ENCODE measurements around the gene GATC. TPM values are rescaled to one million over a fixed set of nuclear protein-coding genes. Genes with fewer than 3 reads are reported as not detected.

The GATC gene
- total RNA-seq, 1 experiment from 2014 or later = 17.7 TPM

DNA sequence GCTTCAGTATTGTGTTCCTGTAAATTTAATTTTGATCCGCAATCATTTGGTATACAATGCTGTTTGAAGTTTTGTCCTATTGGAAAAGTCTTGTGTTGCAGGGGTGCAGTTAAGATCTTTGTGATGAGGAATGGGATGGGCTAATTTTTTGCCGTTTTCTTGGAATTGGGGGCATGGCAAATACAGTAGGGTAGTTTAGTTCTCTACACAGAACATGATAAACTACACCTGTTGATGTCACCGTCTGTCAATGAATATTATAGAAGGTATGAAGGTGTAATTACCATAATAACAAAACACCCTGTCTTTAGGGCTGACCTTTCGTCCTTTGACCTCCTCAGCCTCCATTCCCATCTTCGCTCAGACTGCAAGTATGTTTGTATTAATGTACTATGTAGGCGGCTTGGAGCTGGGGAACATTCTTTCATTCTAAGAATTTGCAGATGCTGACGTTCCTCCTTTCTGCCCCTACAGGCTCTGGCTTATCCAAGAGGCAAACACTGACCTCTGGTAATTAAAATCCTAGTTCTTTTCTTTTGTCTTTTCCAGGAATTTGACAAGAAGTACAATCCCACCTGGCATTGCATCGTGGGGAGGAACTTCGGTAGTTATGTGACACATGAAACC, 51.4 kb downstream of the GATC start:
- no peak for DNase-seq (ENCODE audit: low read depth)

DNA sequence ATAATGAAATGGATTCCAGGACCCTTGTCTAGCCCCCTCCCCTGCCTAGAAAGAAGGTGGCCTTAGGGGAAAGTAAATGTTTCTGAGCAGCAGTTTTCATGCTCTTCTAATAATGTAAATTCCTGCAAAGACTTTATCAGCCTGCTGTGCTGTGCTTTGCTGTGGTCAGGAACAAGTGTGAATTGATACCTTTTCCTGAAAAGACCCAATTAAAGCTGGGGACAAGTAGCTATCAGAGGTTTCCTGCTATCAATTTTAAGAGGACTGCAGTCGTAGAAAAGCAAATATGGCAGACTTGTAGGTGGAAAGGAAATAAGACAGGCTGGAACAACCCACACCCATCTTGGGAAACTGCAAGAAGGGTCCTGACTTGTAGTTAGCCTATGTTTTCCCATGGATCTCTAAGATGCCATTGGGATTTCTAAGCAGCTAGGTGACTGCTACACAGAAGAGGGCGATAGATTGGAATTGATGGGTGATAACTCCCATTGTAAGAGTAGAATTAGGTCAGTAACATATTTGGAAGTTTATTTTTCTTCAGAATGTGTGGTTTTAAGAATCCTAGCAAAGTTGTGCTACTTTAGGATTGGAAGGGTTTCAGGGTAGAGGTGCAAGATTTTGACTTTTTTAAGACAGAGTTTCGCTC, 52.7 kb downstream of the GATC start:
- no peak for DNase-seq (ENCODE audit: low read depth)

DNA sequence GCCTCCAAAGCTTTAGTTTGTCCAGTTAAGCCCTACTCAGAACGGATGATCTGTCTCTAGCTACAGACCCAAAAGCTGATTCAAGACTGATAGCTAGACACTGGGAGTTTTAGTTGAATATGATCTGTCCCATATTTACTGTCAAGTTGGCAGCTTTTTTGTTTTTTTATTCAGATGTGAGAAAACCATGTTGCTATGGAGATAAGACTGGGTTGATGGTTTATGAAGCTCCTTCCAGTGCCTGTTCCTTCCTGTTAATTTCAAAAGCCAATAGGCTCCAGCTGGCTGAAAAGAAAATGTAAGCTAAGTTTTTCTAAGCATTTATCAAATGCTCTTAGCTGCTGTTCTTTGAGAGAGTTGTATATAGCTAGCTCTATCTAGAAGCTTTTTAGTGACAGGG, 54.3 kb downstream of the GATC start:
- no peak for DNase-seq (ENCODE audit: low read depth)

DNA sequence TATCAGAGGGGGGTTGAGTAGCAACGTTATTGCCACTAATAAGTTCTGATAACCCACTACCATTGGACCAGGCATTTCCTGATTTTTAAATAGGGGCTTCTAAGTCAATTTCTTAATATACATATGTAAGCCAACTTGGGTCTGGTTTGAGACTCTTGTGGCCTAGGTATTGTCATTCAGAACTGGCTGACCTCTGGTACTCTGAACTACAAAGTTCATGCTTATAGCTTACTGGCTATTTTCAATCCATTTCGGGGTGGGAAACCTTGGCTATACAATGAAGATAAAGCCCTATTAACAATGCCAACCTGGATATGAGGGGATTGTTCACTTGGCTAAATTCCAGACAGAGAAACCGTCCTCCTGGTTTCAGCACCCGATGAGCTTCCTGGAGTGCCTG, 58.3 kb downstream of the GATC start:
- no peak for DNase-seq (ENCODE audit: low read depth)

DNA sequence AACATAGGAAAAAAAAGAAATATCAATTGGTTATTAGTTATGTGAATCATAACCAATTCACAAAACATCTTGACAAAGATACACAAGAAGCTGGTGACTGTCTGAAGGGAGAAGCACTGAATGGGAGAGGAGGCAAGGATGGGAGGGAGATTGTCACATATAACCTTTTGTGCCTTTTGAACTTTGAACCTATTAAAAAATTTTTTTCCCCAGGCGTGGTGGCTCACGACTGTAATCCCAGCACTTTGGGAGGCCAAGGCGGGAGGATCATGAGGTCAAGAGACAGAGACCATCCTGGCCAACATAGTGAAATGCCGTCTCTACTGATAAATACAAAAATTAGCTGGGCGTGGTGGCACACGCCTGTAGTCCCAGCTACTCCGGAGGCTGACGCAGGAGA, 62.3 kb downstream of the GATC start:
- DNase-seq (ENCODE audit: low read depth) = no peak

Other genes with a start within 250 kb of the GATC start
- 3,658 and 4,112 TPM in 2 replicates for gene RPLP0, start 245.3 kb upstream of the GATC start, total RNA-seq (2014; rRNA removed; shearing (Covaris generic))
- 51.0 and 57.9 TPM in 2 replicates for gene PXN, start 180.7 kb upstream of the GATC start, total RNA-seq (2014; rRNA removed; shearing (Covaris generic))
- under 0.01 TPM in 2 replicates for gene RNU4-2, start 154.5 kb upstream of the GATC start, total RNA-seq (2014; rRNA removed; shearing (Covaris generic))
- gene RNU4-1, start 153.2 kb upstream of the GATC start, total RNA-seq (2014; rRNA removed; shearing (Covaris generic)) = under 0.01 TPM in 2 replicates
- 1.9 and 2.2 TPM in 2 replicates for gene SIRT4, start 144.1 kb upstream of the GATC start, total RNA-seq (2014; rRNA removed; shearing (Covaris generic))
- gene PLA2G1B, start 118.7 kb upstream of the GATC start, total RNA-seq (2014; rRNA removed; shearing (Covaris generic)) = 1.1 TPM in 1 of 2 replicates, not detected in the other
- gene MSI1, start 77.3 kb upstream of the GATC start, total RNA-seq (2014; rRNA removed; shearing (Covaris generic)) = not detected in 2 replicates
- 430 and 475 TPM in 2 replicates for gene COX6A1, start 8.3 kb upstream of the GATC start, total RNA-seq (2014; rRNA removed; shearing (Covaris generic))
- 26.9 and 33.5 TPM in 2 replicates for gene TRIAP1, start 60 bp upstream of the GATC start, total RNA-seq (2014; rRNA removed; shearing (Covaris generic))
- 172 and 194 TPM in 2 replicates for gene SRSF9, start 23.3 kb downstream of the GATC start, total RNA-seq (2014; rRNA removed; shearing (Covaris generic))
- gene DYNLL1, start 49.7 kb downstream of the GATC start, total RNA-seq (2014; rRNA removed; shearing (Covaris generic)) = 585 and 618 TPM in 2 replicates
- 32.3 and 34.1 TPM in 2 replicates for gene COQ5, start 82.7 kb downstream of the GATC start, total RNA-seq (2014; rRNA removed; shearing (Covaris generic))
- gene RNF10, start 87.9 kb downstream of the GATC start, total RNA-seq (2014; rRNA removed; shearing (Covaris generic)) = 60.8 and 74.8 TPM in 2 replicates
- 80.9 and 89.1 TPM in 2 replicates for gene POP5, start 135.0 kb downstream of the GATC start, total RNA-seq (2014; rRNA removed; shearing (Covaris generic))
- gene CABP1, start 194.2 kb downstream of the GATC start, total RNA-seq (2014; rRNA removed; shearing (Covaris generic)) = 0.10 TPM in 1 of 2 replicates, not detected in the other
- 80.7 and 87.7 TPM in 2 replicates for gene MLEC, start 240.7 kb downstream of the GATC start, total RNA-seq (2014; rRNA removed; shearing (Covaris generic))

Measured in RPMI7951 (cell line).